IMR-90 (cell line): Measurements from ENCODE around the gene HSPD1. TPM values are rescaled to one million over a fixed set of nuclear protein-coding genes. Genes with fewer than 3 reads are reported as not detected.

ENCODE experiments used
- ATAC-seq: fragments of 200-7000 bp; cut with Tn5 transposase; 2 replicates; pipeline ENCODE4 v1.9.1; 2020; ENCODE audit warnings: low read depth, mild to moderate bottlenecking, moderate library complexity
- BruUV-seq: library from RNA; stranded (reverse); fragments of 400-500 nt; replicated peaks from 2 replicates; lab custom pipeline; 2021; lab: Mats Ljungman, UMichigan
- CTCF ChIA-PET: fragments of 300-600 bp; formaldehyde crosslinking; extraction: SDS; loops from one replicate; lab custom pipeline; 2021; ENCODE audit warnings: antibody characterized with exemption; lab: Yijun Ruan, JAX
- POLR2A ChIA-PET: fragments of 300-600 bp; sonication (Branson Sonifier 250); formaldehyde crosslinking; loops from one replicate; lab custom pipeline; 2022; ENCODE audit warnings: antibody characterized with exemption; ENCODE audit not compliant: unreplicated experiment; lab: Charles Lee
- DNase-seq: peaks from one replicate; pipeline ENCODE4 v3.0.0; 2013
- H2AFZ ChIP-seq: replicated peaks from 2 replicates; pipeline ENCODE3; 2013; ENCODE audit warnings: low read length, mild to moderate bottlenecking; ENCODE audit not compliant: poor library complexity
- H2AK5ac ChIP-seq: 2 replicates; pipeline ENCODE4 v1.6.1; 2013; ENCODE audit warnings: low read depth, low read length, inconsistent platforms
- H2AK9ac ChIP-seq: replicated peaks from 2 replicates; pipeline ENCODE3; 2013; ENCODE audit warnings: mild to moderate bottlenecking, low read depth, low read length, moderate library complexity; ENCODE audit not compliant: poor library complexity
- H2BK120ac ChIP-seq: 2 replicates; pipeline ENCODE4 v1.6.1; 2013; ENCODE audit warnings: low read depth, low read length, inconsistent platforms
- H2BK15ac ChIP-seq: 3 replicates; pipeline ENCODE4 v1.6.1; 2013; ENCODE audit warnings: low read depth, low read length, inconsistent platforms
- H2BK20ac ChIP-seq: 2 replicates; pipeline ENCODE4 v1.6.1; 2013; ENCODE audit warnings: low read depth, mild to moderate bottlenecking, inconsistent platforms, low read length, moderate library complexity
- H2BK5ac ChIP-seq: 2 replicates; pipeline ENCODE4 v1.6.1; 2013; ENCODE audit warnings: mild to moderate bottlenecking, low read depth, low read length, inconsistent platforms; ENCODE audit not compliant: poor library complexity, severe bottlenecking
- H3K14ac ChIP-seq: replicated peaks from 2 replicates; pipeline ENCODE4 v1.6.1; 2013; ENCODE audit warnings: low read depth, low read length, inconsistent platforms
- H3K18ac ChIP-seq: 2 replicates; pipeline ENCODE4 v1.6.1; 2013; ENCODE audit warnings: low read depth, low read length, control low read depth
- H3K23ac ChIP-seq: 2 replicates; pipeline ENCODE4 v1.6.1; 2013; ENCODE audit warnings: low read depth, low read length, inconsistent platforms
- H3K27ac ChIP-seq: 2 replicates; pipeline ENCODE4 v1.5.1; 2013; ENCODE audit warnings: mild to moderate bottlenecking, control low read depth, low read length; ENCODE audit not compliant: insufficient read depth
- H3K27me3 ChIP-seq: 2 replicates; pipeline ENCODE4 v1.6.1; 2013; ENCODE audit warnings: low read length; ENCODE audit not compliant: control insufficient read depth, insufficient read depth
- H3K36me3 ChIP-seq: 2 replicates; pipeline ENCODE4 v1.6.1; 2013; ENCODE audit warnings: low read length, mixed read lengths; ENCODE audit not compliant: control insufficient read depth, insufficient read depth
- H3K4ac ChIP-seq: 2 replicates; pipeline ENCODE4 v1.6.1; 2013; ENCODE audit warnings: low read depth, low read length, inconsistent platforms
- H3K4me1 ChIP-seq: 2 replicates; pipeline ENCODE4 v1.6.1; 2013; ENCODE audit warnings: low read length, mixed read lengths; ENCODE audit not compliant: control insufficient read depth, insufficient read depth
- H3K4me2 ChIP-seq: 2 replicates; pipeline ENCODE4 v1.6.1; 2013; ENCODE audit warnings: low read depth, mild to moderate bottlenecking, control low read depth, low read length, moderate library complexity
- H3K4me3 ChIP-seq: 2 replicates; pipeline ENCODE4 v1.5.1; 2013; ENCODE audit warnings: low read depth, mild to moderate bottlenecking, control low read depth, low read length, moderate library complexity; ENCODE audit not compliant: insufficient read depth
- H3K56ac ChIP-seq: 2 replicates; pipeline ENCODE4 v1.6.1; 2013; ENCODE audit warnings: low read length, inconsistent platforms; ENCODE audit not compliant: insufficient read depth; ENCODE audit errors: extremely low read depth
- H3K79me1 ChIP-seq, 2 experiments: 2 replicates each; pipeline ENCODE4 v1.6.1; 2013; ENCODE audit warnings: low read length in 2 of 2, inconsistent platforms in 1 of 2, low read depth in 1 of 2
- H3K9ac ChIP-seq: 2 replicates; pipeline ENCODE4 v1.6.1; 2013; ENCODE audit warnings: low read depth, low read length, control low read depth
- H3K9me1 ChIP-seq: 2 replicates; pipeline ENCODE4 v1.6.1; 2013; ENCODE audit warnings: low read length, inconsistent platforms; ENCODE audit not compliant: insufficient read depth
- H3K9me3 ChIP-seq: 2 replicates; pipeline ENCODE4 v1.6.1; 2013; ENCODE audit warnings: low read length; ENCODE audit not compliant: control insufficient read depth, insufficient read depth
- H4K20me1 ChIP-seq: 2 replicates; pipeline ENCODE4 v1.6.1; 2013; ENCODE audit warnings: low read length, inconsistent platforms; ENCODE audit not compliant: insufficient read depth
- H4K5ac ChIP-seq: 2 replicates; pipeline ENCODE4 v1.6.1; 2013; ENCODE audit warnings: mild to moderate bottlenecking, low read depth, low read length, control low read depth
- H4K8ac ChIP-seq, 2 experiments: 2 replicates each; pipeline ENCODE4 v1.6.1; 2013; ENCODE audit warnings: low read depth in 2 of 2, low read length in 2 of 2, control low read depth in 1 of 2, inconsistent platforms in 1 of 2
- H4K91ac ChIP-seq: 2 replicates; pipeline ENCODE4 v1.6.1; 2013; ENCODE audit warnings: low read depth, low read length, inconsistent platforms; ENCODE audit not compliant: insufficient read depth
- RAD21 ChIP-seq: IDR thresholded peaks from 2 replicates; pipeline ENCODE4 v1.6.1; 2012; ENCODE audit warnings: low read length, improper control_type of control experiment
- WGBS, 2 experiments: methylation state at CpG; one replicate each; pipeline versions ENCODE4 v1.1.5 to v1.1.7; 2013; ENCODE audit warnings: missing lambda C conversion rate in 2 of 2; ENCODE audit not compliant: insufficient read length in 1 of 2; ENCODE audit errors: extremely low coverage in 2 of 2; 5-methylcytosine and 5-hydroxymethylcytosine counted together
- dilution Hi-C: fragments of 300-500 bp; cut with HindIII; formaldehyde crosslinking; loops from one replicate; pipeline ENCODE4 v1.14.3; 2018; ENCODE audit warnings: low sequenced_read_pairs; ENCODE audit not compliant: unreplicated experiment
- in situ Hi-C: fragments of 300-500 bp; cut with MboI; formaldehyde crosslinking; loops from 3 replicates; pipeline ENCODE4 v1.14.3; 2019; ENCODE audit warnings: low sequenced_read_pairs, inconsistent platforms, mixed read lengths
- intact Hi-C: fragments of 100-400 bp; cut with micrococcal nuclease; formaldehyde crosslinking; loops from 2 replicates; pipeline ENCODE4 v1.10.0; 2022
- polyA plus RNA-seq, 3 experiments: library from polyadenylated mRNA; depleted of rRNA; stranded (reverse); fragments of >200 nt; gene quantifications; 2 replicates each; pipeline ENCODE4 v1.2.3, GENCODE V29; 2012; ENCODE audit warnings: low replicate concordance in 1 of 3
- total RNA-seq: library from RNA; depleted of rRNA; stranded (reverse); fragments of >200 nt; gene quantifications from 2 replicates; pipeline ENCODE4 v1.2.3, GENCODE V29; 2012

The HSPD1 gene
- total and polyA plus RNA-seq, 2 of the 4 experiments (the other 2 are of a cell fraction): 171 TPM

GRCh38 chr2:197460649-197461048 lies 39.0 kb downstream of the HSPD1 start:
- Histone ChIP-seq H3K56ac (no peak overlapping the region), H2BK15ac (no peak overlapping the region), H3K4me1 (peaks cover 2% of the 10 kb centered on the region; the same call in 1 of the 2 replicates), H4K5ac (no peak overlapping the region), H4K91ac (no peak overlapping the region), H2BK20ac (no peak overlapping the region), H3K4me3 (no peak overlapping the region), H3K9me1 (peaks cover 5% of the 10 kb centered on the region; the same call in 1 of the 2 replicates), H4K8ac (no peak overlapping the region), H2AK9ac (no peak overlapping the region), H2BK120ac (no peak overlapping the region), H3K79me1 (peaks cover 23 to 38% of the 10 kb centered on the region in 2 experiments), H2AK5ac (no peak overlapping the region), H3K9ac (no peak overlapping the region), H3K9me3 (no peaks in the 10 kb centered on the region), H2AFZ (no peak overlapping the region), H3K14ac (no peak overlapping the region), H3K27ac (no peak overlapping the region), H3K36me3 (peaks cover 23% of the 10 kb centered on the region), H3K4ac (no peak overlapping the region), H3K4me2 (no peak overlapping the region), H4K20me1 (peaks cover 30% of the 10 kb centered on the region), H3K18ac (no peak overlapping the region), H2BK5ac (no peak overlapping the region), H3K23ac (no peak overlapping the region), H3K27me3 (no peaks in the 10 kb centered on the region)
- POLR2A ChIA-PET: no interaction called here
- CTCF ChIA-PET: interaction anchor here (0.5 kb wide), 1 partner anchor 9 kb away, joined by 3 read pairs; no protein-coding TSS in a partner anchor
- WGBS, 2 experiments: no CpG with 5 or more reads among the region's 4 CpGs
- no TSS peak for BruUV-seq
- no peak for ATAC-seq
- in situ Hi-C loops: no loop called here
- dilution Hi-C loops: no loop called here
- intact Hi-C loops: no loop called here
- no peak for DNase-seq
- no peak for TF ChIP-seq RAD21
